Fibroblast of peridontal ligament (primary cell): Measurements from ENCODE around the gene ATP6V0E2.
A peak's percentile ranks its signal among the peaks of the same experiment; 100 is the strongest.
"Not testable (repeated sequence)": the region's sequence is repeated elsewhere in the genome, so short reads cannot be mapped to it uniquely, and the experiment has no call there.

Source experiments
- DNase-seq: peaks from one replicate; pipeline ENCODE4 v3.0.0-alpha.2; 2010; ENCODE audit errors: extremely low read depth

ATP6V0E2 gene

GRCh38 chr7:149879766-149880637 is 6.2 kb downstream of the ATP6V0E2 start:
- no peak for DNase-seq

- DNase-seq = no peak
Observed at GRCh38 chr7:149880638-149881311, 7.0 kb downstream of the ATP6V0E2 start.

- DNase-seq = no peak
Observed at GRCh38 chr7:149881328-149882247, 7.8 kb downstream of the ATP6V0E2 start.

GRCh38 chr7:149882248-149883047 is 8.7 kb downstream of the ATP6V0E2 start:
- DNase-seq = no peak

- no peak for DNase-seq
Observed at GRCh38 chr7:149883048-149883438, 9.3 kb downstream of the ATP6V0E2 start.

- DNase-seq = peak; percentile 23
Observed at GRCh38 chr7:149883452-149883861, 9.7 kb downstream of the ATP6V0E2 start.

- DNase-seq = no peak
Observed at GRCh38 chr7:149884016-149884415, 10.2 kb downstream of the ATP6V0E2 start.

GRCh38 chr7:149884541-149884940 is 10.8 kb downstream of the ATP6V0E2 start:
- DNase-seq = peak; percentile 77

- no peak for DNase-seq
Observed at GRCh38 chr7:149885191-149886017, 11.6 kb downstream of the ATP6V0E2 start.

GRCh38 chr7:149886018-149886415 is 12.2 kb downstream of the ATP6V0E2 start:
- DNase-seq = no peak

GRCh38 chr7:149887311-149887710 is 13.5 kb downstream of the ATP6V0E2 start:
- no peak for DNase-seq

GRCh38 chr7:149890715-149891114 is 16.9 kb downstream of the ATP6V0E2 start:
- not testable (repeated sequence) for DNase-seq

GRCh38 chr7:149894957-149895356 is 21.2 kb downstream of the ATP6V0E2 start:
- DNase-seq = not testable (repeated sequence)

GRCh38 chr7:149907776-149908376 is 34.1 kb downstream of the ATP6V0E2 start:
- DNase-seq = not testable (repeated sequence)

GRCh38 chr7:149910219-149910618 is 36.5 kb downstream of the ATP6V0E2 start:
- not testable (repeated sequence) for DNase-seq

- DNase-seq = not testable (repeated sequence)
Observed at GRCh38 chr7:149912126-149912525, 38.4 kb downstream of the ATP6V0E2 start.

- DNase-seq = not testable (repeated sequence)
Observed at GRCh38 chr7:149926414-149926813, 52.6 kb downstream of the ATP6V0E2 start.
